ENCODE data around the gene SAMD9L. TPM values are rescaled to one million over a fixed set of nuclear protein-coding genes. Genes with fewer than 3 reads are reported as not detected.

The SAMD9L gene
- total RNA-seq, 1 donor from 2014 or later: 4.2 TPM

Other genes with a start within 250 kb of the SAMD9L start
- gene SAMD9, start 30.4 kb downstream of the SAMD9L start, total RNA-seq: 3.1 TPM
- gene HEPACAM2, start 78.1 kb upstream of the SAMD9L start, total RNA-seq: not detected
- 47.0 TPM for gene VPS50, start 84.0 kb upstream of the SAMD9L start, total RNA-seq

All from skeletal muscle tissue (tissue), 1 donor.